Esophagus squamous epithelium (tissue), 5 donors: ENCODE data around the gene MTM1. TPM values are rescaled to one million over a fixed set of nuclear protein-coding genes. Genes with fewer than 3 reads are reported as not detected.

Source experiments
- DNase-seq: peaks from one replicate; lab custom pipeline; 2025; lab: John Stamatoyannopoulos, UW
- H3K27ac ChIP-seq, 4 donors: fragments of 200-600 bp; sonication (generic); one replicate each; pipeline ENCODE4 v1.5.1; 2016 to 2019; ENCODE audit warnings: mild to moderate bottlenecking in 1 of 4
- H3K27me3 ChIP-seq, 4 donors: fragments of 200-600 bp; sonication (generic); 1 replicate in 3 of 4; 2 replicates in 1 of 4; pipeline versions ENCODE4 v1.5.1 to v1.6.0; 2017 to 2021; ENCODE audit warnings: antibody characterized with exemption in 1 of 4
- H3K36me3 ChIP-seq, 3 donors: fragments of 200-600 bp; sonication (generic); one replicate each; pipeline ENCODE4 v1.5.1; 2016 to 2019
- H3K4me1 ChIP-seq, 3 donors: fragments of 200-600 bp; sonication (generic); one replicate each; pipeline ENCODE4 v1.5.1; 2017 to 2019
- H3K4me3 ChIP-seq, 4 donors: fragments of 200-600 bp; sonication (generic); 1 replicate in 3 of 4; 2 replicates in 1 of 4; pipeline ENCODE4 v1.5.1; 2016 to 2019; ENCODE audit warnings: mild to moderate bottlenecking in 2 of 4, moderate library complexity in 1 of 4
- H3K9me3 ChIP-seq, 3 donors: fragments of 200-600 bp; sonication (generic); one replicate each; pipeline ENCODE4 v1.5.1; 2016 to 2019
- POLR2A ChIP-seq, 4 donors: fragments of 450-650 bp; IDR thresholded peaks; one replicate each; pipeline ENCODE4 v1.6.1; 2017; ENCODE audit warnings: antibody characterized with exemption in 4 of 4, mild to moderate bottlenecking in 4 of 4, moderate library complexity in 3 of 4
- WGBS, 2 donors: methylation state at CpG; one replicate each; pipeline ENCODE4 v1.1.5; 2018; 5-methylcytosine and 5-hydroxymethylcytosine counted together
- intact Hi-C: fragments of 100-400 bp; cut with DNase I; formaldehyde crosslinking; loops from one replicate; pipeline ENCODE4 v1.15.0; 2022
- total RNA-seq, 4 donors: library from RNA; depleted of rRNA; stranded (reverse); fragments of >200 nt; gene quantifications; one replicate each; pipeline ENCODE4 v1.1.0, GENCODE V29; 2016
- TF ChIP-seq, protein P1 (sequence below), 6 experiments: fragments of 450-650 bp in 4 of 6; fragments of 200-600 bp in 2 of 6; sonication (generic) in 2 of 6; IDR thresholded peaks; one replicate each; pipeline ENCODE4 v1.5.1; 2016 to 2019; ENCODE audit warnings: antibody characterized with exemption in 6 of 6, mild to moderate bottlenecking in 4 of 6, moderate library complexity in 4 of 6
- donor health status: DM: yes; HTN: yes; CAD: no.

The MTM1 gene
- total RNA-seq, 4 donors from 2014 or later = 9.1 to 13.7 (median 11.4) TPM

DNA sequence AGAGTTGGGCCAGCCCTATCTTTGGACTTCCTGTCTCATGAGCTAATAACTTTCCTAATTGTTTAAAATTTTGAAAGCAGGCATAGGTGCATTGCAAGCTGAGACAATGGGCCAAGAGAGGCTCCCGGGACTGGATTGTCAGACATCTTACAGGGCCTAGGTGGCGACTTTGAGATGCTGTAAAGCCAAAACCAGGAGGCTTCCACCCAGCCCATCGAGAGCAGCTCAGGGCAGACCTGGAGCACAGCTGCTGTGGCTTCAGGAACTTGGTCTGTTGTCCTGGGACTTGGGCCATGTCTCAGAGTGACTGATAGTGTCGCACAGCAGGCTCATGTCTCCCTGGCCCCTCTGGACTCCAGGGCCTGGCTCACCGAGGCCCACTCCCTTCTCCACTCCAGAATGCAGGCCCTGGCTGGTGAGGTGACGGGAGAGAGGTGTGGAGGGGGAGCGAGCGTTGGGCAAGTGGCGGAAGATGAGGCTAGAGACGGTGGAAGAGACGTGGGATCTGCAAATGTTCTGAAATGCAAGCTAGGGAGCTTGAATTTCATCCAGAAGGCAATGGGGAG, 24.1 kb upstream of the MTM1 start:
- no peak overlapping the region for H3K4me3 ChIP-seq
- no peaks in the 10 kb centered on the region for H3K9me3 ChIP-seq
- peaks cover 5 to 35% (median 14%) of the 10 kb centered on the region in 3 donors for H3K4me1 ChIP-seq
- H3K27ac ChIP-seq = no peak overlapping the region
- no peaks in the 10 kb centered on the region for H3K27me3 ChIP-seq
- TF ChIP-seq POLR2A (IDR thresholded peaks at IDR 0.05) = no peak
- TF ChIP-seq, protein P1, sequence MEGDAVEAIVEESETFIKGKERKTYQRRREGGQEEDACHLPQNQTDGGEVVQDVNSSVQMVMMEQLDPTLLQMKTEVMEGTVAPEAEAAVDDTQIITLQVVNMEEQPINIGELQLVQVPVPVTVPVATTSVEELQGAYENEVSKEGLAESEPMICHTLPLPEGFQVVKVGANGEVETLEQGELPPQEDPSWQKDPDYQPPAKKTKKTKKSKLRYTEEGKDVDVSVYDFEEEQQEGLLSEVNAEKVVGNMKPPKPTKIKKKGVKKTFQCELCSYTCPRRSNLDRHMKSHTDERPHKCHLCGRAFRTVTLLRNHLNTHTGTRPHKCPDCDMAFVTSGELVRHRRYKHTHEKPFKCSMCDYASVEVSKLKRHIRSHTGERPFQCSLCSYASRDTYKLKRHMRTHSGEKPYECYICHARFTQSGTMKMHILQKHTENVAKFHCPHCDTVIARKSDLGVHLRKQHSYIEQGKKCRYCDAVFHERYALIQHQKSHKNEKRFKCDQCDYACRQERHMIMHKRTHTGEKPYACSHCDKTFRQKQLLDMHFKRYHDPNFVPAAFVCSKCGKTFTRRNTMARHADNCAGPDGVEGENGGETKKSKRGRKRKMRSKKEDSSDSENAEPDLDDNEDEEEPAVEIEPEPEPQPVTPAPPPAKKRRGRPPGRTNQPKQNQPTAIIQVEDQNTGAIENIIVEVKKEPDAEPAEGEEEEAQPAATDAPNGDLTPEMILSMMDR (IDR thresholded peaks at IDR 0.05) = peak in 1 of 6 experiments; percentile 9
- intact Hi-C loops = no loop called here
- DNase-seq = no peak
- H3K36me3 ChIP-seq = no peaks in the 10 kb centered on the region
- 50 to 84% methylated on average over 1 to 6 of the region's 11 CpGs for WGBS, 2 donors

DNA sequence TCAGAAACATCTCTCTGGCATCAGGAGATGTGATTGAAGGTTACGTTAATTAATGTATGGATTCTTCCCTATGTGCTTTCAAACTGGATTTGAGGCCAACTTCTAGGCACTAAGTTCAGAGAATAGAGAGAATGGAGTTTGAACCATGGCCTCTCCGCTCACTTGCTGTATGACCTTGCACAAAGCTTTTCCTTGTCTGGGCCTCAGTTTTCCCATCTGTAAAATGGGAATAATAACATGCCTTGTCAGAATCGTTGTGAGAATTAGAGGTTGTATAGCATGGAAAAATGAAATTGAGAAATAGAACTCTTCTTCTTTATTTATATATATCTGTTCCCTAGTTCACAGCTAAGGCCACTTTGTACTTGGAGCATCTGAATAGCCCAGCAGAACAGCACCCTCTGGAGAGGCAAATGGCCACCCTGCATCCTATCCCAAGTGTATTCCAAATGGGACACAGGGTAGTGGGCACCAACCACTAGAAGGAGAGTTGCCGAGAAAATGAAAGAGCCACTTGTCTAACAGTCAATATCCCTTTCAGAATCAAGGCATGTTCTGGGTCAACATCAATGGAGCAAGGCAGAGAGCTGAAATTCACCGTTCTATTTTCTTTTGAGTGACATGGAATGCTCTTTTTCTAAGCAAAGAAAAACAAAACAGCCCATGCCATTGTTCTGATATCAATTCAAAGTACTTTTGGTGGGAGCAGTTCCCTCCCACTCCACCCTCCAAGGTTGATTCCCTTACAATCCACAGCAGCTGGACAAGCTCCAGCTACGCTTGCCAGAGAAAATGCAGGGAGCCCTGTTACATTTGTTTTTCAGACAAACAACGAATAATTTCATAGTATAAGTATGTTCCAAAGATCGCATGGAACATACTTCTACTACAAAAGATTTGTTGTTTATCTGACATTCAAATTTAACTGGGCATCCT, 23.3 kb upstream of the MTM1 start:
- no peak for DNase-seq
- no peak overlapping the region for H3K27ac ChIP-seq

DNA sequence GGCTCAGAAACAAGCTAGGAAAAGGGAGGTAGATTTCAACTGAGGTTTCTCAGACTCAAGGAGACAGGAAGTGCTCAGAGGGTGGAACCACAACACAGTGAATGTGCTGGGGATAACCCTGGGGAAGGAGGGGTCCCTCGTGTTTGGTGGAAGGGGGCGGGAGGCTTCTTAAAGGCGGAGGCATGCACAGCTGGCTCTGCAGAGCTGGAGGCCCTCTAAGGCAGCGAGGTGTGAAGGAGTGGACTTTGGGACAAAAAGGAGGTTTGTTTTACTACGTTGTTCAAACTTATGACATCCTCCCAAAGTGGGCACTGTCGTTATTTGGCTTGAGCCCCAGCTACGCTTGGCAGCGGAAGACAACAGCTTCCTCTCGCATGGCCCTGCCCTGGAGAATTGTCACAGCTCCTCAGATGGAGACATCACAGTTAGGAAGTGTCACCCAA, 21.7 kb upstream of the MTM1 start:
- no peak overlapping the region for H3K4me3 ChIP-seq
- no peaks in the 10 kb centered on the region for H3K27me3 ChIP-seq
- peak overlapping the region in 3 of 4 donors; percentile 71 to 86 (median 80) for H3K27ac ChIP-seq
- peaks cover 5 to 35% (median 14%) of the 10 kb centered on the region in 3 donors for H3K4me1 ChIP-seq
- no peaks in the 10 kb centered on the region for H3K9me3 ChIP-seq
- TF ChIP-seq, protein P1 (IDR thresholded peaks at IDR 0.05) = no peak
- no peak for TF ChIP-seq POLR2A (IDR thresholded peaks at IDR 0.05)
- intact Hi-C loops = no loop called here
- WGBS, 2 donors = 59 to 75% methylated on average over 9 of the region's 9 CpGs
- no peaks in the 10 kb centered on the region for H3K36me3 ChIP-seq
- no peak for DNase-seq

More for the DNA sequence above, 23.3 kb upstream of the MTM1 start:
- 78% methylated on average over 7 of the region's 8 CpGs for WGBS, 2 donors
- intact Hi-C loops = no loop called here
- TF ChIP-seq, protein P1 (IDR thresholded peaks at IDR 0.05) = no peak
- no peak for TF ChIP-seq POLR2A (IDR thresholded peaks at IDR 0.05)
- Histone ChIP-seq H3K9me3 (no peaks in the 10 kb centered on the region), H3K4me3 (no peak overlapping the region), H3K36me3 (no peaks in the 10 kb centered on the region), H3K27me3 (no peaks in the 10 kb centered on the region), H3K4me1 (peaks cover 5 to 35% (median 14%) of the 10 kb centered on the region in 3 donors)

DNA sequence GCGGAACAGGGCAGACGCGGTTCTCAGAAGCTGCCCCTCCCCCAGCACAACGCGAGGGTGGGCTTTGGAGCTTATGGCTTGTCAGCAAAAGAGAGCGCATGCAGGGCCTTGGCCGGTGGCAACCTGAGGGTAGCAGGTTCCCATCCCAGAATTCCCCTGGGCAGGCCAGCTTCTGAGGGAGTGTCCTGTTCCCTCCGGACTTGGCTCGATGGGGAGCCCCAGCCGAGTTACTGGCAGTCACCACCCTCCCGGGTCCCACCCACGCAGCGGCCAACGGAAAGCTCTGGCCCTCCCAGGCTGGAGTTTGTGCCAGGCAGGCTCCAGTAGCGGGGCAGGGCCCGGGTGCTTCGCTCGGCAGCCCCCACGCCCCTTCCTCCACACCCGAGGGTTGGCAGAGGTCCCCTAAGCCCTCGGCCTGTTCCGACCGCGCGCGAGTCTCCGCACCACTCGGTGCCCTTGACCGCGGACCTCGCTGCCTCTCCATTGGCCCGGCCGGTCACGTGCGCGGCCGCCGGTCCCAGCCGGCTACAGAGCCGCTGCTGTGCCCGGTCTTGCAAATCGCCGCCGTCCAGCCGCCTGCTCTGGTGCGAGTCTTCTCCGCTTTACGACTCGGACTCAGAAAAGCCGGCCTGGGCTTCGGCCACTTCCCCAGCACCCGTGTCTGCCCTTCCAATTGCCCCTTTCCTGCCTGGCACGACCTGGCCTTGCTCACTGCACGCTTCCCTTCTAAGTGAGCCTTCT, 20.9 kb upstream of the MTM1 start:
- Histone ChIP-seq H3K9me3 (no peaks in the 10 kb centered on the region), H3K27me3 (no peaks in the 10 kb centered on the region), H3K4me1 (peaks cover 5 to 35% (median 14%) of the 10 kb centered on the region in 3 donors), H3K36me3 (no peaks in the 10 kb centered on the region), H3K4me3 (peak overlapping the region; percentile 23 to 65 (median 43)), H3K27ac (peak overlapping the region; percentile 70 to 86 (median 76))
- intact Hi-C loops = no loop called here
- WGBS, 2 donors = 62% methylated on average over 13 of the region's 54 CpGs; no CpG with 5 or more reads in 1 of the 2 donors
- peak; percentile 7 for DNase-seq
- TF ChIP-seq, protein P1 (IDR thresholded peaks at IDR 0.05) = no peak
- peak in 1 of 4 donors; percentile 19 for TF ChIP-seq POLR2A (IDR thresholded peaks at IDR 0.05)
